ENCODE data around the gene OSER1. TPM values are rescaled to one million over a fixed set of nuclear protein-coding genes. Genes with fewer than 3 reads are reported as not detected.
"Not testable (repeated sequence)": the region's sequence is repeated elsewhere in the genome, so short reads cannot be mapped to it uniquely, and the experiment has no call there.

Gene OSER1
- total RNA-seq, 1 donor from 2014 or later = 24.1 TPM

DNA sequence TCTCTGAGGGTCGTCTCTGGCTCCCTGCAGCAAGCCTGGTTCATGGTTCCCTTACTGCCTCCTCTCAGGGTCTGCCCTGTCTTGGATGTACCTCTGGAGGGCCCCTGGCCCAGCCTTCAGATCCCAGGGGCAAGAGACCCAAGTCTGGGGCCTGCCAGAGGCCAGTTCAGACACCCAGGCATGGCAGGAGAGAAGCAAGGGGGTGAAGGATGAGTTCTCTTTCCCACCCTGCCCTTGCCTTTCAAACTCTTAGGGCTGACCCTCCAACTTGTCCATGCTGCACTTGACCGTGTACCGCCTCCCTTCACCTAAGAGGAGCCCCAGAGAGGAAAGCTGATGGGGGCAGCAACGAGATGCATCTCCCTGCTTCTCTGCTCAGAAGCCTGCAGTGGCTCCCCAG, 40.7 kb upstream of the OSER1 start:
- H3K4me3 ChIP-seq (ENCODE audit: low read depth, low read length) = no peak overlapping the region

DNA sequence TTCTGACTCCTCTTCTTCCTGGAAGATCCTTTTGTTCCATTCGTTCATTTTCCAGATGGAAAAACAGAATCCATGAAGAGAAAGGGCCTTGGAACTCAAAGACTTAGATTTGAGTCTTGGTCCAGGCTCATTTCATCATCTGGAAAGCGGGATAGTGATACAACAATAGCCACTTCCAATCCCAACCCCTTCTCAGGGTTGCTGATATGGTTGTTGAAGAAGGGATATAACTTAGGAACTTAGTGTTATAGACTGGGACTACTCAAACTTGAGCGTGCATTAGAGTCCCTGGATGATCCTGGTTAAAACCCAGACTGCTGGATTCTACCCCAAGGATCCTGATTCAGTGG, 37.8 kb upstream of the OSER1 start:
- TF ChIP-seq, protein P1, sequence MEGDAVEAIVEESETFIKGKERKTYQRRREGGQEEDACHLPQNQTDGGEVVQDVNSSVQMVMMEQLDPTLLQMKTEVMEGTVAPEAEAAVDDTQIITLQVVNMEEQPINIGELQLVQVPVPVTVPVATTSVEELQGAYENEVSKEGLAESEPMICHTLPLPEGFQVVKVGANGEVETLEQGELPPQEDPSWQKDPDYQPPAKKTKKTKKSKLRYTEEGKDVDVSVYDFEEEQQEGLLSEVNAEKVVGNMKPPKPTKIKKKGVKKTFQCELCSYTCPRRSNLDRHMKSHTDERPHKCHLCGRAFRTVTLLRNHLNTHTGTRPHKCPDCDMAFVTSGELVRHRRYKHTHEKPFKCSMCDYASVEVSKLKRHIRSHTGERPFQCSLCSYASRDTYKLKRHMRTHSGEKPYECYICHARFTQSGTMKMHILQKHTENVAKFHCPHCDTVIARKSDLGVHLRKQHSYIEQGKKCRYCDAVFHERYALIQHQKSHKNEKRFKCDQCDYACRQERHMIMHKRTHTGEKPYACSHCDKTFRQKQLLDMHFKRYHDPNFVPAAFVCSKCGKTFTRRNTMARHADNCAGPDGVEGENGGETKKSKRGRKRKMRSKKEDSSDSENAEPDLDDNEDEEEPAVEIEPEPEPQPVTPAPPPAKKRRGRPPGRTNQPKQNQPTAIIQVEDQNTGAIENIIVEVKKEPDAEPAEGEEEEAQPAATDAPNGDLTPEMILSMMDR (conservative IDR thresholded peaks at IDR 0.05; ENCODE audit: low read depth, low read length) = no peak
- no peak overlapping the region for H3K4me3 ChIP-seq (ENCODE audit: low read depth, low read length)
- DNase-seq (ENCODE audit: low read depth) = no peak

More for the DNA sequence above, 40.7 kb upstream of the OSER1 start:
- TF ChIP-seq, protein P1 (conservative IDR thresholded peaks at IDR 0.05; ENCODE audit: low read depth, low read length) = no peak
- DNase-seq (ENCODE audit: low read depth) = no peak

DNA sequence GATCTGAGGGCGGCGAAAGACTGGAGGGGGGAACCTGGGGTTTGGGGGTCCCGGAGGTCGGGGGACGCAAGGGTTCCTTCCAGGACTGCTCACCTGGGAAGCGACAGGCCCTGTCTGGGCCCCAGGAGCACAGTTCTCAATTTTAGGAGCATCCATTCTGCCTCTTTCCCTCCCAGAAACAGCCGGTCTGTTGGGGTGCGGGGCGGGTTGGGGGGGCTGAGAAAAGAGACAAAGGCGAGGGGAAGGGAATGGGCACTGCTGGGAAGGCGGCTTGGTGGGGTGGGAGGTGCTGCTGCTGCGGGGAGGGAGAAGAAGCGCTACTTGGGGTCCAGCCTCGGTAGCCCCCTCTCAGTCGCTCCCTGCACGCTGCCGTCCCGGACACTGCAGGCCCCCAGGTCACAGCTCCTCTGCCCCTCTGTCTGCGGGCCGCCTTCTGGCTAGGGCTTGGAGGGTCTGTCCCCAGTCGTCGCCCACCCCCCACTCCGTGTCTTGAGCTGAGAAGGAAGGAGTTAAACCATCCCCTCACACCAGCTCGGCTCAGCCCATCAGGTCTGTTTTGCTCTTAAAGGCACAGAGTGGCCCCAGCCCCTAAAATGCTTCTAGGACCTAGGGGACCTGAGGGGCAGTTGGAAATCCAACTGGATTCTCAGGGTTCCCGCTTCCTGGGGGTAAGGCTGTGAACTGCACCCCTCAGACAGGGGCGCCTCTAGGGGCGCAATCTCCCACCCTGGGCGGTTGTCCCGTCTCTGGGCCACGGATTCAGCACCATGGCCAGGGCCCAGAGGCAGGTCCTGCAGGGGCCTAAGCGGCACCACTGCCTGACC, 37.2 kb upstream of the OSER1 start:
- TF ChIP-seq, protein P1 (conservative IDR thresholded peaks at IDR 0.05; ENCODE audit: low read depth, low read length) = peak; percentile 43
- H3K4me3 ChIP-seq (ENCODE audit: low read depth, low read length) = no peak overlapping the region
- no peak for DNase-seq (ENCODE audit: low read depth)

DNA sequence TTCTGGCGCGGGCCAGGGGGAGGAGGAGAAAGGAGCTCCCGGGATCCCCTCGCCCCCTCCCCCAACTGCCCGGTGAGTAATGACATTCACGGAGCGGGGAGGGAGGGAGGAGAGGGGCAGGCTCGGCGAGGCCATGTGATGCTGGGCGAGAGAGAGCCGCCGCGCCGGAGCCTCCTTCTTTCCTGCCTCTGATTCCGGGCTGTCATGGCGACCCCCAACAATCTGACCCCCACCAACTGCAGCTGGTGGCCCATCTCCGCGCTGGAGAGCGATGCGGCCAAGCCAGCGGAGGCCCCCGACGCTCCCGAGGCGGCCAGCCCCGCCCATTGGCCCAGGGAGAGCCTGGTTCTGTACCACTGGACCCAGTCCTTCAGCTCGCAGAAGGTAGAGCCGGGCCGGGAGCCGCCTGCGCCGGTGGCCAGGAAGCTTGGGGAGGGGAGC, 36.6 kb upstream of the OSER1 start, which contains the start of gene GDAP1L1:
GDAP1L1 (plus strand) TSS at position 178 of the 441 bp plus-strand sequence; CDS start at position 205, 27 bp downstream.
- no peak within 1 kb of the TSS for H3K4me3 ChIP-seq (ENCODE audit: low read depth, low read length)
- no peak for DNase-seq (ENCODE audit: low read depth)
- TF ChIP-seq, protein P1 (conservative IDR thresholded peaks at IDR 0.05; ENCODE audit: low read depth, low read length) = no peak

DNA sequence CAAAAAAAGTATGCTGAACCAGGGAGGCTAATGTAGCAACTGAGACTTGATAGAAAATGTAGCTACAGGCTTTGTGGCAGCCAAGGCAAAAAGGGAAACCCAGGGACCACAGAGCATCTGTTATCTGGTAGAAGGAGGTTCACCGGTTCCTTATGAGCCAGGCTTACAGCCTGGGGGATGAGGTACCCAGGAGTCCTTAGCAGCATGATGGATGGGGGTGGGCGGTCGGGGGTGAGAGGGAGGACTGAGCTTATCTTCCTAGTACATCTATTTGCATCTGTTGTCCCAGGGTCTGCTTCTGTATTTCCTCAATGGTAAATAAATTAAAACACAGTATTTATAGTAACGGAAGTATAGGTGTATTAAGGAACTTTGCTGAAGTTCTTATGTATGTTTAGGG, 35.4 kb upstream of the OSER1 start:
- H3K4me3 ChIP-seq (ENCODE audit: low read depth, low read length) = no peak overlapping the region
- TF ChIP-seq, protein P1 (conservative IDR thresholded peaks at IDR 0.05; ENCODE audit: low read depth, low read length) = no peak
- DNase-seq (ENCODE audit: low read depth) = no peak

DNA sequence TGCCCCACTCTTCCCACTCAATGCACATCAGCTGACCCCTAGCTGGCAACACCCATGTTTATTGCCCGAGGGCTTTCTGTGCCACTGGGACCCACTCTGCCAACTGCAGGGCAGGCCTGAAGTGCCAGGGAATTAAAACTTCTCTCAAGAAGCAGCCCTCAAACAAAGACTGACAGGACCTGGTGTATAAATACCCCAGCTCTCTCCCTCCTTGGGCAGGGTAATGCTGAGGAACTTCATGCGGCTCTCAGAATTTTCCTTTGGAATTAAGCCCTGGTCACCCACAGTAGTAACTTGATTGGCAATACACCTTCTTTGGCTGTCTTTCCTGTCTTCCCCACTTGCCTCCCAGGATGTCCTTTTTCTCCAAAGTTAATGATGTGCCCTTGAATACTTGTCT, 31.2 kb upstream of the OSER1 start:
- H3K4me3 ChIP-seq (ENCODE audit: low read depth, low read length) = no peak overlapping the region
- TF ChIP-seq, protein P1 (conservative IDR thresholded peaks at IDR 0.05; ENCODE audit: low read depth, low read length) = no peak
- DNase-seq (ENCODE audit: low read depth) = no peak

DNA sequence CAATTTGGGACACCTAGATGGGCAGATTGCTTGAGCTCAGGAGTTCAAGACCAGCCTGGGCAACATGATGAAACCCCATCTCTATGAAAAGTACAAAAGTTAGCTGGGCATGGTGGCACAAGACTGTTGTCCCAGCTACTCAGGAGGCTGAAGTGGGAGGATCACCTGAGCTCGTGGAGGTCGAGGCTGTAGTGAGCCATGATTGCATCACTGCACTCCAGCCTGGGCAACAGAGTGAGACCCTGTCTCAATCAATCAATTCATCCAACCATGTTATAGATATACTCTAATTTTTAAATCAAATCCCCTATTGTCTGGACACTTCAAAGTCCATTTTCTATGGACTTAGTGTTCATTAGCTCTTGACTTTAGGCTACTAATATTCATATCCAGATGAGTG, 26.3 kb upstream of the OSER1 start:
- DNase-seq (ENCODE audit: low read depth); H3K4me3 ChIP-seq (ENCODE audit: low read depth, low read length): not testable (repeated sequence)

Measured in epithelial cell of proximal tubule (primary cell).